Activated T-cell treated with anti-CD3 and anti-CD28 coated beads for 1 hour (primary cell): ENCODE data around the gene CAMKMT.

ENCODE experiments used
- DNase-seq: peaks from one replicate; pipeline ENCODE4 v3.0.0-alpha.2; 2020; ENCODE audit warnings: low read depth

CAMKMT gene

GRCh38 chr2:44444881-44445280 is 83.1 kb downstream of the CAMKMT start:
- DNase-seq: no peak

GRCh38 chr2:44448860-44449527 is 87.2 kb downstream of the CAMKMT start:
- no peak for DNase-seq

- no peak for DNase-seq
Observed at GRCh38 chr2:44450082-44450481, 88.3 kb downstream of the CAMKMT start.

GRCh38 chr2:44450806-44451205 is 89.1 kb downstream of the CAMKMT start:
- no peak for DNase-seq

- no peak for DNase-seq
Observed at GRCh38 chr2:44452069-44452583, 90.4 kb downstream of the CAMKMT start.

GRCh38 chr2:44453259-44453658 is 91.5 kb downstream of the CAMKMT start:
- no peak for DNase-seq

- no peak for DNase-seq
Observed at GRCh38 chr2:44455877-44456276, 94.1 kb downstream of the CAMKMT start.

GRCh38 chr2:44456946-44457345 is 95.2 kb downstream of the CAMKMT start:
- DNase-seq: no peak

- no peak for DNase-seq
Observed at GRCh38 chr2:44459739-44460138, 98.0 kb downstream of the CAMKMT start.

- DNase-seq: no peak
Observed at GRCh38 chr2:44462934-44463849, 101.4 kb downstream of the CAMKMT start.

GRCh38 chr2:44464437-44464836 is 102.7 kb downstream of the CAMKMT start:
- DNase-seq: no peak

- no peak for DNase-seq
Observed at GRCh38 chr2:44470151-44470550, 108.4 kb downstream of the CAMKMT start.

- no peak for DNase-seq
Observed at GRCh38 chr2:44477657-44478414, 116.1 kb downstream of the CAMKMT start.

GRCh38 chr2:44479127-44479887 is 117.6 kb downstream of the CAMKMT start:
- no peak for DNase-seq

- no peak for DNase-seq
Observed at GRCh38 chr2:44480068-44480467, 118.3 kb downstream of the CAMKMT start.

- no peak for DNase-seq
Observed at GRCh38 chr2:44487052-44487451, 125.3 kb downstream of the CAMKMT start.

- no peak for DNase-seq
Observed at GRCh38 chr2:44490726-44491125, 129.0 kb downstream of the CAMKMT start.

GRCh38 chr2:44494006-44494405 is 132.3 kb downstream of the CAMKMT start:
- DNase-seq: no peak

GRCh38 chr2:44495035-44495434 is 133.3 kb downstream of the CAMKMT start:
- no peak for DNase-seq

GRCh38 chr2:44495544-44495943 is 133.8 kb downstream of the CAMKMT start:
- no peak for DNase-seq

- DNase-seq: no peak
Observed at GRCh38 chr2:44496130-44496529, 134.4 kb downstream of the CAMKMT start.

- no peak for DNase-seq
Observed at GRCh38 chr2:44498551-44498950, 136.8 kb downstream of the CAMKMT start.
